Measurements from ENCODE around the gene TGFB3.

Gene TGFB3

DNA sequence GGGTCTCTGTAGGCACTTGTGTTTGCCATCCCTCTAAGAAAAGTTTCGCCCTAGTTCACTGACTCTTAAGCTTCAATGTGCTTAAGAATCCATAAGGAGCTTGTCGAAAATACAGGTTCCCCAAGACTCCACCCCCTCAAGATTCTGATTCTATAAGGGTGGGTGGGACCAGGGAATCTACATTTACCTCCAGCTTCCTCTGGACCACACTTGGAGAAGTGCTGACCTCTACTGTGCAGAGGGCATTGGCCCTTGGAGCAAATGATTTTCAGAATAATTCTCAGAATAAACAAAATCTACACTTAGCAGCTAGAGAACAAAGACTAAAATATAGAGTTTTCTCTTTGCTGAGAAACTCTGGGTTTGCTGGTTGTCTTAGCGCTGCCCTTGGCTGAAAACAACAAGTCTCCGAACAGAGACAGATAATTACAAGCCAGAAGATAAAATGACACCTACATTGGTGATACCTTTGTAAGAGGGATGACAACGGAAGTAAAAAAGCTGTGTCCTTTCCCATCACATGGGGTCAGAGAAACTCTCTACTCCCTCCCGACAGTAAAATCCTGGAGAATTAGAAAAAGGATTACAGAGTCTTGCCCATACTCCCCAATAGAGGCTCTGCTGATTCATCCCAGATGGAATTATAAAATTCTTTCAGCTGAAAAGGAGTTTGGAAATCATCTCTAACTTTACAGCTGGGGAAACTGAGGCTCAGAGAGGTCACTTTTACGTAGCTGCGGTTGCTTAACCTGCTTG, 4.8 kb downstream of the TGFB3 start:
- H3K4me3 ChIP-seq (ENCODE audit: low read depth, low read length): no peak overlapping the region
- no peak for DNase-seq (ENCODE audit: low read depth)
- no peak for TF ChIP-seq CTCF (IDR thresholded peaks at IDR 0.05; ENCODE audit: insufficient read depth, low read depth, low read length, missing control alignments)

DNA sequence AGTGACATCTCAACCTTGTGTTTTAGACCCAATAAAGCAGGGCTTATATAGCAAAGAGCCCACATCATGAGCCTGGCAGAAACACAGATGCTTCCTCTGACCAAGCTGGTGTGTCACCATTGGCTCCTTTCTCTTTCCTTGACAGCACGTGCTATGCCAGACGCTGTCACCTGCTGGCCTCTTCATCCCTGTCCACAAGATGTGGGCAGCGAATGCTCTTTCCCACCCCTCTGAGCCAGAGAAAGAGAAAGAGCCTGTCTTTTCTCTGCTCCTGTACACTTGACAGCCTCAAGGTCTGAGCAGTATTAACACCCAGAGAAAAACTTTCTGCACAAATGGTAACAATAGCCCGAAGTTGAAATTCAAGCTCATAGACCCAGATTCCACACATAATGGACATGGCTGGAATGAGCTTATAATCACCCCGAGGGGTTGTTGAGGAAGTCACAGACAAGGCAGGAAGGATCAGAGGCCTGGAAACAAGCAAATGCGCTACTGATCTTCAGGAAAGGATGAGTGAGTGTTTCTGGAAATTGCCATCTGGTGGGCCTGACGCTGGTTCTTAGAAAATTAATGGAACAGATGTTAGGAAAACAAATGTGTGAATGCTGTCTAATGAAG, 8.9 kb downstream of the TGFB3 start:
- DNase-seq (ENCODE audit: low read depth): no peak
- H3K4me3 ChIP-seq (ENCODE audit: low read depth, low read length): no peak overlapping the region
- TF ChIP-seq CTCF (IDR thresholded peaks at IDR 0.05; ENCODE audit: insufficient read depth, low read depth, low read length, missing control alignments): no peak

GRCh38 chr14:75971509-75971908, 10.3 kb downstream of the TGFB3 start:
- H3K4me3 ChIP-seq (ENCODE audit: low read depth, low read length): no peak overlapping the region
- DNase-seq (ENCODE audit: low read depth): no peak
- no peak for TF ChIP-seq CTCF (IDR thresholded peaks at IDR 0.05; ENCODE audit: insufficient read depth, low read depth, low read length, missing control alignments)

GRCh38 chr14:75970989-75971388, 10.8 kb downstream of the TGFB3 start:
- DNase-seq (ENCODE audit: low read depth): no peak
- no peak overlapping the region for H3K4me3 ChIP-seq (ENCODE audit: low read depth, low read length)
- TF ChIP-seq CTCF (IDR thresholded peaks at IDR 0.05; ENCODE audit: insufficient read depth, low read depth, low read length, missing control alignments): no peak

DNA sequence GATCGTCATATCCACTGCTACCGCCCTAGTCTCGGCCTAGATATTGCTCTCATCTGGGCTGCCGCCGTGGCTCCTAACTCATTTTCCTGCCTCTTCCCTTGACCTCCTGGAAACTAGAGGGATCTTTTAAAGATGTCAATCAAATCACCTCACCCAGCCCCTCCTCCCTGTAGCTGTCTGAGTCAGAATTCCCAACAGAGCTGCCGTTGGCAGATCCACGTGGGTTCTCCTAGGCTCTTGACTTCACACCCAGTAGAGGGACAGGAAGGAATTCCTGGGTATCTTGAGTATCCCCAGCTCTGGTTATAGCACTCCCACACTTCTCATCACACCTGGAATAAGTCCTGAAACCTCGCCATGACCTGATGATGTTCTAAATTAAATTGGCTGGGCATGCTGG, 11.9 kb downstream of the TGFB3 start:
- H3K4me3 ChIP-seq (ENCODE audit: low read depth, low read length): no peak overlapping the region
- TF ChIP-seq CTCF (IDR thresholded peaks at IDR 0.05; ENCODE audit: insufficient read depth, low read depth, low read length, missing control alignments): no peak
- no peak for DNase-seq (ENCODE audit: low read depth)

- no peak overlapping the region for H3K4me3 ChIP-seq (ENCODE audit: low read depth, low read length)
- no peak for TF ChIP-seq CTCF (IDR thresholded peaks at IDR 0.05; ENCODE audit: insufficient read depth, low read depth, low read length, missing control alignments)
- no peak for DNase-seq (ENCODE audit: low read depth)
These were observed 12.7 kb downstream of the TGFB3 start for GRCh38 chr14:75969126-75969525.

All from GM12865 (cell line).